Hematopoietic multipotent progenitor cell treated with erythropoietin and hydrocortisone succinate and interleukin-3 and kit ligand, for 4 days (in vitro differentiated cells): ENCODE measurements around the gene CBFA2T2.
"Not testable (repeated sequence)": the region's sequence is repeated elsewhere in the genome, so short reads cannot be mapped to it uniquely, and the experiment has no call there.

Experiments
- DNase-seq: peaks from one replicate; pipeline ENCODE4 v3.0.0-alpha.2; 2015

Gene CBFA2T2

GRCh38 chr20:33630507-33630906 is 140.6 kb downstream of the CBFA2T2 start:
- no peak for DNase-seq

- DNase-seq = not testable (repeated sequence)
These were observed 142.0 kb downstream of the CBFA2T2 start for GRCh38 chr20:33631910-33632309.

GRCh38 chr20:33635341-33635740 is 145.4 kb downstream of the CBFA2T2 start:
- DNase-seq = no peak

GRCh38 chr20:33636776-33637175 is 146.9 kb downstream of the CBFA2T2 start:
- DNase-seq = no peak

- DNase-seq = no peak
These were observed 150.4 kb downstream of the CBFA2T2 start for GRCh38 chr20:33640287-33640686.

- DNase-seq = no peak
These were observed 154.6 kb downstream of the CBFA2T2 start for GRCh38 chr20:33644313-33645071.

GRCh38 chr20:33645072-33645358 is 155.1 kb downstream of the CBFA2T2 start:
- DNase-seq = peak; percentile 76

- DNase-seq = peak; percentile 57
These were observed 155.5 kb downstream of the CBFA2T2 start for GRCh38 chr20:33645396-33645795.

- no peak for DNase-seq
These were observed 156.3 kb downstream of the CBFA2T2 start for GRCh38 chr20:33646191-33646590.

GRCh38 chr20:33646959-33647602 is 157.2 kb downstream of the CBFA2T2 start:
- peak; percentile 21 for DNase-seq

GRCh38 chr20:33647603-33648395 is 157.9 kb downstream of the CBFA2T2 start:
- DNase-seq = no peak

GRCh38 chr20:33648396-33649004 is 158.6 kb downstream of the CBFA2T2 start:
- DNase-seq = no peak

- DNase-seq = no peak
These were observed 159.3 kb downstream of the CBFA2T2 start for GRCh38 chr20:33649201-33649681.

GRCh38 chr20:33650111-33650752 is 160.3 kb downstream of the CBFA2T2 start:
- DNase-seq = no peak

GRCh38 chr20:33650753-33651561 is 161.1 kb downstream of the CBFA2T2 start:
- DNase-seq = no peak

- DNase-seq = peak; percentile 80
These were observed 161.7 kb downstream of the CBFA2T2 start for GRCh38 chr20:33651562-33652048.

GRCh38 chr20:33653218-33653899 is 163.5 kb downstream of the CBFA2T2 start:
- peak; percentile 76 for DNase-seq

GRCh38 chr20:33653900-33654596 is 164.2 kb downstream of the CBFA2T2 start:
- DNase-seq = no peak

GRCh38 chr20:33654680-33655161 is 164.8 kb downstream of the CBFA2T2 start:
- no peak for DNase-seq

GRCh38 chr20:33655164-33655563 is 165.3 kb downstream of the CBFA2T2 start:
- no peak for DNase-seq
